SK-N-SH treated with all-trans-retinoic acid at 6 μM for 48 hours (cell line): ENCODE measurements around the gene USP48.

Experiments used
- ATAC-seq: fragments of 200-7000 bp; cut with Tn5 transposase; 3 replicates; pipeline ENCODE4 v1.9.1; 2020; ENCODE audit warnings: mild to moderate bottlenecking, moderate library complexity
- ARNTL ChIP-seq: fragments of 450-650 bp; formaldehyde crosslinking; IDR thresholded peaks from 2 replicates; pipeline ENCODE4 v1.5.0; 2020; ENCODE audit warnings: low read depth, mild to moderate bottlenecking, moderate library complexity, borderline replicate concordance
- BACH2 ChIP-seq: fragments of 250-450 bp; sonication (Bioruptor Pico); IDR thresholded peaks from 2 replicates; pipeline ENCODE4 v1.9.0; 2021; ENCODE audit warnings: mild to moderate bottlenecking, borderline replicate concordance
- CREB5 ChIP-seq: fragments of 250-450 bp; sonication (Bioruptor Pico); IDR thresholded peaks from 2 replicates; pipeline ENCODE4 v1.5.1; 2020; ENCODE audit warnings: low read depth, mild to moderate bottlenecking, moderate library complexity
- CSDC2 ChIP-seq: fragments of 250-450 bp; sonication (Bioruptor Pico); IDR thresholded peaks from 2 replicates; pipeline ENCODE4 v1.5.0; 2020; ENCODE audit warnings: mild to moderate bottlenecking, moderate library complexity
- CSRNP3 ChIP-seq: fragments of 250-450 bp; sonication (Bioruptor Pico); IDR thresholded peaks from 2 replicates; pipeline ENCODE4 v1.5.1; 2021; ENCODE audit warnings: mild to moderate bottlenecking, moderate library complexity
- ESRRG ChIP-seq: fragments of 250-450 bp; sonication (Bioruptor Pico); IDR thresholded peaks from 2 replicates; pipeline ENCODE4 v1.6.1; 2021; ENCODE audit warnings: mild to moderate bottlenecking
- GLIS3 ChIP-seq: fragments of 250-450 bp; sonication (Bioruptor Pico); IDR thresholded peaks from 2 replicates; pipeline ENCODE4 v1.5.0; 2020; ENCODE audit warnings: mild to moderate bottlenecking, moderate library complexity
- ISL1 ChIP-seq: fragments of 250-450 bp; sonication (Bioruptor Pico); IDR thresholded peaks from 2 replicates; pipeline ENCODE4 v2.1.2; 2022; ENCODE audit warnings: mild to moderate bottlenecking, moderate library complexity
- OSR1 ChIP-seq: fragments of 250-450 bp; sonication (Bioruptor Pico); IDR thresholded peaks from 2 replicates; pipeline ENCODE4 v1.8.0; 2022; ENCODE audit warnings: moderate library complexity, mild to moderate bottlenecking, inconsistent platforms
- POU6F1 ChIP-seq: fragments of 250-450 bp; sonication (Bioruptor Pico); IDR thresholded peaks from 2 replicates; pipeline ENCODE4 v1.8.0; 2021; ENCODE audit warnings: low read depth, mild to moderate bottlenecking, moderate library complexity, borderline replicate concordance
- PPARA ChIP-seq: fragments of 250-450 bp; sonication (Bioruptor Pico); IDR thresholded peaks from 2 replicates; pipeline ENCODE4 v1.5.0; 2020; ENCODE audit warnings: mild to moderate bottlenecking, borderline replicate concordance
- SNAI2 ChIP-seq: fragments of 250-450 bp; sonication (Bioruptor Pico); IDR thresholded peaks from 2 replicates; pipeline ENCODE4 v1.5.0; 2020; ENCODE audit warnings: mild to moderate bottlenecking, moderate library complexity
- TCF4 ChIP-seq: fragments of 250-450 bp; sonication (Bioruptor Pico); IDR thresholded peaks from 2 replicates; pipeline ENCODE4 v1.8.0; 2021; ENCODE audit warnings: mild to moderate bottlenecking, moderate library complexity, borderline replicate concordance
- TOX ChIP-seq: fragments of 250-450 bp; sonication (Bioruptor Pico); IDR thresholded peaks from 2 replicates; pipeline ENCODE4 v1.8.0; 2021; ENCODE audit warnings: mild to moderate bottlenecking, moderate library complexity, borderline replicate concordance
- TSHZ2 ChIP-seq: fragments of 250-450 bp; sonication (Bioruptor Pico); IDR thresholded peaks from 2 replicates; pipeline ENCODE4 v1.5.0; 2020; ENCODE audit warnings: mild to moderate bottlenecking, moderate library complexity
- ZC3H10 ChIP-seq: fragments of 250-450 bp; sonication (Bioruptor Pico); IDR thresholded peaks from 2 replicates; pipeline ENCODE4 v1.5.1; 2021; ENCODE audit warnings: mild to moderate bottlenecking, moderate library complexity
- ZFP3 ChIP-seq: fragments of 250-450 bp; sonication (Bioruptor Pico); IDR thresholded peaks from 2 replicates; pipeline ENCODE4 v1.5.0; 2020; ENCODE audit warnings: mild to moderate bottlenecking, moderate library complexity
- ZFP30 ChIP-seq: fragments of 450-650 bp; formaldehyde crosslinking; IDR thresholded peaks from 2 replicates; pipeline ENCODE4 v1.5.0; 2022; ENCODE audit warnings: mild to moderate bottlenecking, moderate library complexity
- ZNF565 ChIP-seq: fragments of 450-650 bp; formaldehyde crosslinking; conservative IDR thresholded peaks from 2 replicates; pipeline ENCODE4 v1.5.0; 2020; ENCODE audit warnings: low read depth, mild to moderate bottlenecking, moderate library complexity
- ZNF70 ChIP-seq: fragments of 450-650 bp; formaldehyde crosslinking; IDR thresholded peaks from 2 replicates; pipeline ENCODE4 v1.5.0; 2020; ENCODE audit warnings: mild to moderate bottlenecking, moderate library complexity

USP48 gene

GRCh38 chr1:21671915-21672314, 111.0 kb downstream of the USP48 start:
- ATAC-seq: no peak
- TF ChIP-seq ESRRG (CRISPR knock-in tag) (no peak), CREB5 (no peak), TCF4 (no peak), PPARA (no peak), CSRNP3 (no peak), ZFP30 (CRISPR knock-in tag) (no peak), SNAI2 (CRISPR knock-in tag) (no peak), ZNF565 (no peak), CSDC2 (no peak), POU6F1 (CRISPR knock-in tag) (no peak), OSR1 (CRISPR knock-in tag) (no peak), ZC3H10 (no peak), GLIS3 (CRISPR knock-in tag) (no peak)

- ATAC-seq: no peak; the same call in 2 of the 3 replicates
- TF ChIP-seq CSDC2 (no peak), TOX (CRISPR knock-in tag) (no peak), OSR1 (CRISPR knock-in tag) (no peak)
Observed at GRCh38 chr1:21670956-21671902, 111.7 kb downstream of the USP48 start.

GRCh38 chr1:21670059-21670881, 112.7 kb downstream of the USP48 start:
- ATAC-seq: no peak
- TF ChIP-seq TCF4: no peak
- TF ChIP-seq BACH2 (CRISPR knock-in tag): no peak
- no peak for TF ChIP-seq ARNTL
- TF ChIP-seq CREB5: no peak
- TF ChIP-seq ZNF70 (CRISPR knock-in tag): no peak
- TF ChIP-seq OSR1 (CRISPR knock-in tag): no peak
- TF ChIP-seq TSHZ2: no peak
- no peak for TF ChIP-seq ISL1
- TF ChIP-seq CSDC2: no peak
- TF ChIP-seq ZFP3 (CRISPR knock-in tag): no peak
- TF ChIP-seq, all 23 proteins: peak for 0
